Keratinocyte (primary cell): ENCODE data around the gene HBA2. TPM values are rescaled to one million over a fixed set of nuclear protein-coding genes. Genes with fewer than 3 reads are reported as not detected.
"Not testable (repeated sequence)": the region's sequence is repeated elsewhere in the genome, so short reads cannot be mapped to it uniquely, and the experiment has no call there.

Source experiments
- DNase-seq: peaks from one replicate; pipeline ENCODE4 v3.0.0-alpha.2; 2011; ENCODE audit warnings: low read depth, missing footprints, low spot score
- FAIRE-seq: peaks from 2 replicates; lab custom pipeline; 2011; peaks lifted over from hg19 to GRCh38; lab: Jason Lieb, UNC
- H2AFZ ChIP-seq: 2 replicates; pipeline ENCODE4 v1.6.0; 2012; ENCODE audit warnings: low read length, control low read depth, inconsistent platforms; ENCODE audit not compliant: control insufficient read depth
- H3K27ac ChIP-seq: 2 replicates; pipeline ENCODE4 v1.5.1; 2011; ENCODE audit warnings: low read length; ENCODE audit not compliant: control insufficient read depth, insufficient read depth
- H3K27me3 ChIP-seq: 3 replicates; pipeline ENCODE4 v1.6.0; 2011; ENCODE audit warnings: low read length; ENCODE audit not compliant: control insufficient read depth, insufficient read depth; ENCODE audit errors: extremely low read depth
- H3K36me3 ChIP-seq, 2 experiments: 2 replicates in 1 of 2; 3 replicates in 1 of 2; pipeline ENCODE4 v1.5.1; 2011; ENCODE audit warnings: low read length in 2 of 2, mild to moderate bottlenecking in 1 of 2; ENCODE audit not compliant: control insufficient read depth in 2 of 2, insufficient read depth in 2 of 2; ENCODE audit errors: extremely low read depth in 1 of 2
- H3K4me1 ChIP-seq: 3 replicates; pipeline ENCODE4 v1.5.1; 2011; ENCODE audit warnings: low read length; ENCODE audit not compliant: control insufficient read depth, insufficient read depth; ENCODE audit errors: extremely low read depth
- H3K4me2 ChIP-seq: 3 replicates; pipeline ENCODE4 v1.6.0; 2011; ENCODE audit warnings: low read depth, low read length; ENCODE audit not compliant: control insufficient read depth, insufficient read depth; ENCODE audit errors: extremely low read depth
- H3K4me3 ChIP-seq, 3 experiments: fragments of 200-600 bp in 1 of 3; sonication (generic) in 1 of 3; 2 replicates in 2 of 3; 3 replicates in 1 of 3; pipeline ENCODE4 v1.5.1; 2011 to 2016; ENCODE audit warnings: low read length in 3 of 3, mild to moderate bottlenecking in 3 of 3, control low read depth in 2 of 3, inconsistent platforms in 1 of 3, low read depth in 1 of 3, mixed read lengths in 1 of 3, mixed run types in 1 of 3, moderate library complexity in 1 of 3; ENCODE audit not compliant: control insufficient read depth in 2 of 3, insufficient read depth in 2 of 3; ENCODE audit errors: extremely low read depth in 1 of 3
- H3K79me2 ChIP-seq: 2 replicates; pipeline ENCODE4 v1.6.0; 2012; ENCODE audit warnings: low read length; ENCODE audit not compliant: control insufficient read depth, insufficient read depth
- H3K9ac ChIP-seq: 3 replicates; pipeline ENCODE4 v1.6.0; 2011; ENCODE audit warnings: low read length; ENCODE audit not compliant: control insufficient read depth, insufficient read depth; ENCODE audit errors: extremely low read depth
- H3K9me1 ChIP-seq: 3 replicates; pipeline ENCODE4 v1.6.0; 2011; ENCODE audit warnings: low read length; ENCODE audit not compliant: control insufficient read depth, insufficient read depth; ENCODE audit errors: extremely low read depth
- H3K9me3 ChIP-seq: 2 replicates; pipeline ENCODE4 v1.5.1; 2012; ENCODE audit warnings: low read depth, low read length; ENCODE audit not compliant: control insufficient read depth
- H4K20me1 ChIP-seq: 3 replicates; pipeline ENCODE4 v1.6.0; 2011; ENCODE audit warnings: low read length; ENCODE audit not compliant: control insufficient read depth, insufficient read depth; ENCODE audit errors: extremely low read depth
- EZH2 ChIP-seq: IDR thresholded peaks from one replicate; pipeline ENCODE4 v1.6.1; 2012; ENCODE audit warnings: inconsistent platforms, mild to moderate bottlenecking, low read length, moderate library complexity
- dilution Hi-C: fragments of 300-500 bp; cut with MboI; formaldehyde crosslinking; loops from one replicate; pipeline ENCODE4 v1.7.0; 2020; ENCODE audit warnings: low sequenced_read_pairs; ENCODE audit not compliant: extremely low pct_ligation_motif_present
- polyA plus RNA-seq, 5 experiments: library from polyadenylated mRNA; depleted of rRNA in 3 of 5; stranded (reverse) in 3 of 5; stranded (forward) in 1 of 5; unstranded in 1 of 5; fragments of >200 nt; gene quantifications; 1 replicate in 1 of 5; 2 replicates in 3 of 5; 3 replicates in 1 of 5; pipeline versions ENCODE4 v1.2.1 to v1.2.3, GENCODE V29; 2011 to 2012; ENCODE audit warnings: missing spikeins in 2 of 5, low read depth in 1 of 5, low replicate concordance in 1 of 5
- TF ChIP-seq, protein P1 (sequence below), 3 experiments: IDR thresholded peaks in 1 of 3; conservative IDR thresholded peaks in 1 of 3; optimal IDR thresholded peaks in 1 of 3; 2 replicates in 2 of 3; 3 replicates in 1 of 3; pipeline versions ENCODE3 to v1.5.1; 2011; ENCODE audit warnings: low read length in 3 of 3, mild to moderate bottlenecking in 3 of 3, moderate library complexity in 2 of 3, control low read depth in 1 of 3, inconsistent platforms in 1 of 3; ENCODE audit not compliant: insufficient read depth in 2 of 3; ENCODE audit errors: extremely low read depth in 1 of 3

HBA2 gene
- polyA plus RNA-seq, 1 donor (not counting 4 experiments of a cell fraction or from before 2014, with no cell fraction given), result not detected

DNA sequence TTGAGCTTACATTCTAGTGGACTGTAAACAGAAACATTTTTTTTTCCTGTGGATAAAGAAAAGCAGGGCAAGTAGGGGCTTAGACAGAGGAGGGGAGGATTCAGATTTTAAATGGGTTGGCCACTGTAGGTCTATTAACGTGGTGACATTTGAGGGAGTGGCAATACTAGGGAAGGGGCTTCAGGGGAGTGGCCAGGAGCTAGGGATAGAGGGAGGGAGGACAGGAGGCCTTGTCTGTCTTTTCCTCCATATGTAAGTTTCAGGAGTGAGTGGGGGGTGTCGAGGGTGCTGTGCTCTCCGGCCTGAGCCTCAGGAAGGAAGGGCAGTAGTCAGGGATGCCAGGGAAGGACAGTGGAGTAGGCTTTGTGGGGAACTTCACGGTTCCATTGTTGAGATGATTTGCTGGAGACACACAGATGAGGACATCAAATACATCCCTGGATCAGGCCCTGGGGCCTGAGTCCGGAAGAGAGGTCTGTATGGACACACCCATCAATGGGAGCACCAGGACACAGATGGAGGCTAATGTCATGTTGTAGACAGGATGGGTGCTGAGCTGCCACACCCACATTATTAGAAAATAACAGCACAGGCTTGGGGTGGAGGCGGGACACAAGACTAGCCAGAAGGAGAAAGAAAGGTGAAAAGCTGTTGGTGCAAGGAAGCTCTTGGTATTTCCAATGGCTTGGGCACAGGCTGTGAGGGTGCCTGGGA is 13.4 kb upstream of the HBA2 start:
- H3K4me3 ChIP-seq, result no peak overlapping the region
- H3K79me2 ChIP-seq, result no peaks in the 10 kb centered on the region
- no peak overlapping the region for H3K27ac ChIP-seq
- H3K9me1 ChIP-seq, result no peaks in the 10 kb centered on the region
- no peaks in the 10 kb centered on the region for H4K20me1 ChIP-seq
- H3K9me3 ChIP-seq, result no peaks in the 10 kb centered on the region
- H3K27me3 ChIP-seq, result peaks cover 19% of the 10 kb centered on the region
- FAIRE-seq (no peak), DNase-seq (no peak)
- peaks cover 6% of the 10 kb centered on the region for H3K4me1 ChIP-seq
- no peaks in the 10 kb centered on the region for H3K36me3 ChIP-seq
- dilution Hi-C loops, result no loop called here
- TF ChIP-seq EZH2, result no peak
- TF ChIP-seq, protein P1, sequence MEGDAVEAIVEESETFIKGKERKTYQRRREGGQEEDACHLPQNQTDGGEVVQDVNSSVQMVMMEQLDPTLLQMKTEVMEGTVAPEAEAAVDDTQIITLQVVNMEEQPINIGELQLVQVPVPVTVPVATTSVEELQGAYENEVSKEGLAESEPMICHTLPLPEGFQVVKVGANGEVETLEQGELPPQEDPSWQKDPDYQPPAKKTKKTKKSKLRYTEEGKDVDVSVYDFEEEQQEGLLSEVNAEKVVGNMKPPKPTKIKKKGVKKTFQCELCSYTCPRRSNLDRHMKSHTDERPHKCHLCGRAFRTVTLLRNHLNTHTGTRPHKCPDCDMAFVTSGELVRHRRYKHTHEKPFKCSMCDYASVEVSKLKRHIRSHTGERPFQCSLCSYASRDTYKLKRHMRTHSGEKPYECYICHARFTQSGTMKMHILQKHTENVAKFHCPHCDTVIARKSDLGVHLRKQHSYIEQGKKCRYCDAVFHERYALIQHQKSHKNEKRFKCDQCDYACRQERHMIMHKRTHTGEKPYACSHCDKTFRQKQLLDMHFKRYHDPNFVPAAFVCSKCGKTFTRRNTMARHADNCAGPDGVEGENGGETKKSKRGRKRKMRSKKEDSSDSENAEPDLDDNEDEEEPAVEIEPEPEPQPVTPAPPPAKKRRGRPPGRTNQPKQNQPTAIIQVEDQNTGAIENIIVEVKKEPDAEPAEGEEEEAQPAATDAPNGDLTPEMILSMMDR (optimal IDR thresholded peaks at IDR 0.05 in 1 of 3, IDR thresholded peaks at IDR 0.05 in 1 of 3, conservative IDR thresholded peaks at IDR 0.05 in 1 of 3; ENCODE audit: extremely low read depth in 1 of 3, insufficient read depth in 2 of 3, low read length in 3 of 3), result no peak
- H3K4me2 ChIP-seq, result no peak overlapping the region
- H3K9ac ChIP-seq, result no peak overlapping the region
- H2AFZ ChIP-seq, result no peak overlapping the region

DNA sequence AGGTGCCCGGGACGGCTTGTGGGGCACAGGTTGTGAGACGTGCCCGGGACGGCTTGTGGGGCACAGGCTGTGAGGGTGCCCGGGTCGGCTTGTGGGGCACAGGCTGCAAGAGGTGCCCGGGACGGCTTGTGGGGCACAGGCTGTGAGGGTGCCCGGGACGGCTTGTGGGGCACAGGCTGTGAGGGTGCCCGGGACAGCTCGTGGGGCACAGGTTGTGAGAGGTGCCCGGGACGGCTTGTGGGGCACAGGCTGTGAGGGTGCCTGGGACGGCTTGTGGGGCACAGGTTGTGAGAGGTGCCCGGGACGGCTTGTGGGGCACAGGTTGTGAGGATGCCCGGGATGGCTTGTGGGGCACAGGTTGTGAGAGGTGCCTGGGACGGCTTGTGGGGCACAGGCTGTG is 12.4 kb upstream of the HBA2 start:
- H3K4me1 ChIP-seq, H3K4me2 ChIP-seq, dilution Hi-C loops, H3K9ac ChIP-seq, H3K36me3 ChIP-seq, FAIRE-seq, H3K79me2 ChIP-seq, H3K4me3 ChIP-seq, H3K9me1 ChIP-seq, H4K20me1 ChIP-seq, H3K27ac ChIP-seq, H3K9me3 ChIP-seq, DNase-seq, H2AFZ ChIP-seq: not testable (repeated sequence)
- H3K27me3 ChIP-seq, result peaks cover 15% of the 10 kb centered on the region
